Mucosa of stomach (tissue), 1 donor: ENCODE data around the gene ZNF280B.

Experiments
- H3K27me3 ChIP-seq: one replicate; pipeline ENCODE4 v1.7.0; 2013; ENCODE audit warnings: mild to moderate bottlenecking, low read length; ENCODE audit not compliant: control insufficient read depth, insufficient read depth
- H3K36me3 ChIP-seq: one replicate; pipeline ENCODE4 v1.7.0; 2013; ENCODE audit warnings: low read length; ENCODE audit not compliant: control insufficient read depth, insufficient read depth
- H3K4me1 ChIP-seq: one replicate; pipeline ENCODE4 v1.7.0; 2013; ENCODE audit warnings: mild to moderate bottlenecking, low read length; ENCODE audit not compliant: control insufficient read depth, insufficient read depth
- H3K4me3 ChIP-seq: one replicate; pipeline ENCODE4 v1.7.0; 2013; ENCODE audit warnings: low read length
- H3K9ac ChIP-seq: one replicate; pipeline ENCODE4 v1.7.0; 2013; ENCODE audit warnings: mild to moderate bottlenecking, low read length, moderate library complexity
- H3K9me3 ChIP-seq: one replicate; pipeline ENCODE4 v1.7.0; 2013; ENCODE audit warnings: mild to moderate bottlenecking, low read length, moderate library complexity; ENCODE audit not compliant: control insufficient read depth
- donor health status: Pancreatic carcinoma.

Gene ZNF280B

GRCh38 chr22:22548317-22548716 lies 39.8 kb upstream of the ZNF280B start:
- H3K9ac ChIP-seq, result no peak overlapping the region
- H3K9me3 ChIP-seq, result no peaks in the 10 kb centered on the region
- no peaks in the 10 kb centered on the region for H3K36me3 ChIP-seq
- no peak overlapping the region for H3K4me3 ChIP-seq
- H3K4me1 ChIP-seq, result no peaks in the 10 kb centered on the region
- H3K27me3 ChIP-seq, result no peaks in the 10 kb centered on the region

GRCh38 chr22:22547692-22548300 lies 39.3 kb upstream of the ZNF280B start:
- Histone ChIP-seq H3K4me3 (no peak overlapping the region), H3K4me1 (no peaks in the 10 kb centered on the region), H3K9me3 (no peaks in the 10 kb centered on the region), H3K27me3 (no peaks in the 10 kb centered on the region), H3K9ac (no peak overlapping the region), H3K36me3 (no peaks in the 10 kb centered on the region)

GRCh38 chr22:22547226-22547625 lies 38.7 kb upstream of the ZNF280B start:
- H3K9ac ChIP-seq, result no peak overlapping the region
- H3K9me3 ChIP-seq, result no peaks in the 10 kb centered on the region
- H3K4me3 ChIP-seq, result no peak overlapping the region
- H3K27me3 ChIP-seq, result no peaks in the 10 kb centered on the region
- H3K36me3 ChIP-seq, result no peaks in the 10 kb centered on the region
- H3K4me1 ChIP-seq, result no peaks in the 10 kb centered on the region

- Histone ChIP-seq H3K4me1 (no peaks in the 10 kb centered on the region), H3K27me3 (no peaks in the 10 kb centered on the region), H3K9ac (no peak overlapping the region), H3K36me3 (no peaks in the 10 kb centered on the region), H3K9me3 (no peaks in the 10 kb centered on the region), H3K4me3 (no peak overlapping the region)
Measured at GRCh38 chr22:22546490-22546889, 37.9 kb upstream of the ZNF280B start.

GRCh38 chr22:22545084-22545483 lies 36.5 kb upstream of the ZNF280B start:
- no peaks in the 10 kb centered on the region for H3K4me1 ChIP-seq
- H3K36me3 ChIP-seq, result no peaks in the 10 kb centered on the region
- H3K4me3 ChIP-seq, result no peak overlapping the region
- H3K9me3 ChIP-seq, result no peaks in the 10 kb centered on the region
- H3K27me3 ChIP-seq, result no peaks in the 10 kb centered on the region
- no peak overlapping the region for H3K9ac ChIP-seq

GRCh38 chr22:22538226-22538989 lies 29.9 kb upstream of the ZNF280B start:
- no peak overlapping the region for H3K4me3 ChIP-seq
- no peaks in the 10 kb centered on the region for H3K36me3 ChIP-seq

GRCh38 chr22:22536916-22537315 lies 28.4 kb upstream of the ZNF280B start:
- H3K27me3 ChIP-seq, result no peaks in the 10 kb centered on the region

More at GRCh38 chr22:22538226-22538989, 29.9 kb upstream of the ZNF280B start:
- H3K9me3 ChIP-seq, result no peaks in the 10 kb centered on the region
- H3K9ac ChIP-seq, result no peak overlapping the region
- no peaks in the 10 kb centered on the region for H3K27me3 ChIP-seq
- no peaks in the 10 kb centered on the region for H3K4me1 ChIP-seq

GRCh38 chr22:22536515-22536914 lies 28.0 kb upstream of the ZNF280B start:
- Histone ChIP-seq H3K36me3 (no peaks in the 10 kb centered on the region), H3K9me3 (no peaks in the 10 kb centered on the region), H3K9ac (no peak overlapping the region), H3K4me3 (no peak overlapping the region), H3K4me1 (no peaks in the 10 kb centered on the region), H3K27me3 (no peaks in the 10 kb centered on the region)

More at GRCh38 chr22:22536916-22537315, 28.4 kb upstream of the ZNF280B start:
- Histone ChIP-seq H3K9ac (no peak overlapping the region), H3K4me3 (no peak overlapping the region), H3K9me3 (no peaks in the 10 kb centered on the region), H3K4me1 (no peaks in the 10 kb centered on the region), H3K36me3 (no peaks in the 10 kb centered on the region)

- H3K9me3 ChIP-seq, result no peaks in the 10 kb centered on the region
- H3K4me3 ChIP-seq, result no peak overlapping the region
- no peak overlapping the region for H3K9ac ChIP-seq
- H3K27me3 ChIP-seq, result no peaks in the 10 kb centered on the region
- no peaks in the 10 kb centered on the region for H3K36me3 ChIP-seq
- no peaks in the 10 kb centered on the region for H3K4me1 ChIP-seq
Measured at GRCh38 chr22:22535662-22536061, 27.1 kb upstream of the ZNF280B start.

- Histone ChIP-seq H3K9me3 (no peaks in the 10 kb centered on the region), H3K4me3 (no peak overlapping the region), H3K9ac (no peak overlapping the region), H3K4me1 (no peaks in the 10 kb centered on the region), H3K36me3 (no peaks in the 10 kb centered on the region), H3K27me3 (no peaks in the 10 kb centered on the region)
Measured at GRCh38 chr22:22534604-22535415, 26.3 kb upstream of the ZNF280B start.

- Histone ChIP-seq H3K4me1 (no peaks in the 10 kb centered on the region), H3K9me3 (no peaks in the 10 kb centered on the region), H3K36me3 (no peaks in the 10 kb centered on the region), H3K27me3 (no peaks in the 10 kb centered on the region), H3K4me3 (no peak overlapping the region), H3K9ac (no peak overlapping the region)
Measured at GRCh38 chr22:22533863-22534262, 25.3 kb upstream of the ZNF280B start.

GRCh38 chr22:22533417-22533816 lies 24.9 kb upstream of the ZNF280B start:
- Histone ChIP-seq H3K9ac (no peak overlapping the region), H3K4me3 (no peak overlapping the region), H3K27me3 (no peaks in the 10 kb centered on the region), H3K9me3 (no peaks in the 10 kb centered on the region), H3K4me1 (no peaks in the 10 kb centered on the region), H3K36me3 (no peaks in the 10 kb centered on the region)
